NOMO-1 treated with DMSO at 0.1 percent for 48 hours (cell line): ENCODE data around the gene CAPS.
"Not testable (repeated sequence)": the region's sequence is repeated elsewhere in the genome, so short reads cannot be mapped to it uniquely, and the experiment has no call there.

Experiments
- DNase-seq: peaks from one replicate; lab custom pipeline; 2025; ENCODE audit not compliant: unreplicated experiment; lab: John Stamatoyannopoulos, UW

CAPS gene

DNA sequence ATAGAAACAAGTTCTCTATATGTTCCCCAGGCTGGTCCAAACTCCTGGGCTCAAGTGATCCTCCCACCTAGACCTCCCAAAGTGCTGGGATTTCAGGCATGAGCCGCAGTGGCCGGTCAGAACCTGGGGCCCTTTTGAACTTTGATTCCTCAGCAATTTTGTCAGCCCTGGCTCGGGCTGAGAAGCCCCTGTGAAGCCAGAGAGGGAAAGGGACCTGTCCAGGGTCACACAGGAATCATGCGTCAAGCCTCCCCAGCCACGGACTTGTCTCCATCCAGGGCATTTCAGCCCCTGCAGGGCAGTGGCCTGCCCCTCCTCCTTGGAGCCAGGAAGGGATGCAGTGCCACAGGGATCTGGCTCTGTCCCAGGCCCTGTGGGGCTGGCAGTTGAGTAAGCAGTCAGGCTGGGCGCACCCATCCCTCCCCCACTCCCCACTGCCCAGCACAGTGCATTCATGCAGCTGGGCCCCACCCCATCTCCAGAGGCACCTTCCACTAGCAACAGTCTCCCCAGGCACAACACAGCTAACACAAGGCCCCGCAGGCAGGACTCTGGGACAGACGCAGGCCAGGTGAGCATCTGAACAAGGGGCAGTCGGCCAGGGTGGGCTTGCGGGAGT is at the start of gene CAPS:
TSS of gene CAPS (plus strand) at position 516 of the 619 bp plus-strand sequence. CDS start 153 bp downstream, outside the sequence.
- DNase-seq, result no peak

DNA sequence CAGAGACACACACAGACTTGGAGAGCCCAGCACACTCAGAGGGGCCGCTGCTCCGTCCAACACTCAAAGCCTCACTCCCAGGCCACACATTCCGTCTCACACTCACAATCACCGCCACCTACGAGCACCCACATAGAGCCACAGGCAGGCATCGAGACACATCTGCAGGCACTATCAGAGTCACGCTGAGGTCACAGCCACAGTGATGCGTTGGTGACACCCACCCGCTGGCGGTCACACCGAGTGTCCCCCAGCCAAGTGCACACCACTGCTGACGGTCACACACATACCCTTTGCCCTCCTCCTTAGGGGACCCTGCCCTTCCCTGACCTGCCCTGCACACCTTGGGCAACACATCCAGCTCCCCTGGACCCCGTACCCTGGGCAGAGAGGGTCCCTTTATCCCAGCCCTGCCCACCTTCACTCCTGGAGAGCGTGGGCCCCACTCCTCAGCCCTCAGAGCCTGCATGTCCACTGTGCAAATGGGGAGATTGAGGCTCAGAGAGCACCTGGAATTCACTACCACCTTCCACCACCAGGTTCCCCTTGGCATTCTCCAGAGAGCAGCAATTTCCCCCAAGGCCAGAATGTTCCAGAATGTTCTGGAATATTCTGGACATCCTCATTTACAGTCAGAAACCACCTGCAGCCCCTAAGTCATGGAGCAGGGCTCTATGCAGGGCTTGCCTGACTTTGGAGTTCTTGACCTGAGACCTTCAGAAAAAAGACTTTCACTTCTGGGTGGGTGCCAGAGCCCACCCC is 49.1 kb upstream of the CAPS start:
- no peak for DNase-seq

DNA sequence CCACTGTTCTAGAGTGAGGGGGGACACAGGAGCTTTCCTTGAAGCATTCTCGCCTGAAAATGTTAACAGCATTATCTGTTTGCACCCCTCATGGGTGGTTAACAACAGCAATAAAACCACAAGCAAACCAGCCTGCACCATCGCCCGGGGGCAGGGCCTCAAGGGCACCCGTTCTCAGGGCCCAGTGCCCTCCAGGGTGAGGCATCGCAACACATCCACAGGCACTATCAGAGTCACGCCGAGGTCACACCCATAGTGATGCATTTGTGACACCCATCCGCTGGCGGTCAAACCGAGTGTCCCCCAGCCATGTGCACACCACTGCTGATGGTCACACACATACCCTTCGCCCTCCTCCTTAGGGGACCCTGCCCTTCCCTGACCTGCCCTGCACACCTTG is 48.3 kb upstream of the CAPS start:
- DNase-seq, result no peak

DNA sequence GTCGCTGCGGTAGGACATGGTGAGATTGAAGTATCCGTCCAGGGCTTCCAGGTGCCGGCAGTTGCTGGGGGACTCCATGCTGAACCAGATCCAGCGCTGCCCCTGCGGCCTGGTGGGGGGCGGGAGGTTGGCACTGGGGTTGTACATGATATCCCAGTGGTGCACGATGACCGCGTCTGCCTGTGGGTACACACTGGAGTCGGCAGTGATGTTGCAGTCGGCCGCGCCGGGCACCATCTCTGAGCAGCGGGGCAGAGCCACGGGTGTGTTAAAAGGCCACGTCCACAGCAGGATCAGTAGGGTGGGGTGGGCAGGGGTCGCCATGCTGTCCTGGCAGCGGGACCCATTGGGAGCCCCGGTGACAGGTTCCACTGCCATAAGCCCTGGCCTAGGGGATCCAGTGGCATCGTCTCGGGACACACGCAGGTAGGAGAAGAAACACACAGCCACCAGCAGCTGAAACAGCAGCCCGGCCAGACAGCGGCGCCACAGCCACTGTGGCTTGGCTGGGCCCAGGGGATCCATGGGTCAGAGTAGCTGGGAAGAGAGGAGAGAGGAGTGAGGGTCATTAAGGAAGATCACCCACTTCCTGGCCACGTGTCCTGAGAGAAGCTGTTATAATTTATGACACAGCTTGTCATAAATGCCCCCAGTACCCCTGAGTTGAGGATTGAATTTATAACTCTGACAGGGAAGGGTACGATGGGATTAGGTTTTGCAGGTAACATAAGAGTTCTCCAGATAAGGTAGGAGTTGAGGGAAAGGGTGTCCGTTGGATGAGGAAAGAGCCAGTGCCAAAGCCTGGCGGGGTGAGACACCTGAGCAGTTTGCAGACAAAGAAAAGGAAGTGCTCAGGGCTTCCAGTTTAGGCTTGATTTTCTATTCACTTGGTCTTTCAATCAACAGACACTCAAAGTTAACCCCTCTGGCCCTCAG is 46.6 kb upstream of the CAPS start:
- no peak for DNase-seq

DNA sequence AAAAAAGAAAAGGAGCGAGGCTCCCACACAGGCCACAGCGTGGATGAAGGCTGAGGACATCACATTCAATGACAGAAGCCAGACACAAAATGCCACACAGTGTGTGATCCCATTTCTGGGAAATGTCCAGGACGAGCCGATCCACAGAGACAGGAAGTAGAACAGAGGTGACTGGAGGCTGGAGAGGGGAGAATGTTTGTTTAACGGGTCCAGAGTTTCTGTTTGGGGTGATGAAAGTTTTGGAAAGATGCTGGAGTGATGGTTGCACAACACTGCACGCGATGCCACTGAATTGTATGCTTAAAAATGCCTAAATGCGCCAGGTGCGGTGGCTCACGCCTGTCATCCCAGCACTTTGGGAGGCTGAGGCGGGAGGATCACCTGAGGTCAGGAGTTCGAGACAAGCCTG is 43.1 kb upstream of the CAPS start:
- DNase-seq, result no peak

DNA sequence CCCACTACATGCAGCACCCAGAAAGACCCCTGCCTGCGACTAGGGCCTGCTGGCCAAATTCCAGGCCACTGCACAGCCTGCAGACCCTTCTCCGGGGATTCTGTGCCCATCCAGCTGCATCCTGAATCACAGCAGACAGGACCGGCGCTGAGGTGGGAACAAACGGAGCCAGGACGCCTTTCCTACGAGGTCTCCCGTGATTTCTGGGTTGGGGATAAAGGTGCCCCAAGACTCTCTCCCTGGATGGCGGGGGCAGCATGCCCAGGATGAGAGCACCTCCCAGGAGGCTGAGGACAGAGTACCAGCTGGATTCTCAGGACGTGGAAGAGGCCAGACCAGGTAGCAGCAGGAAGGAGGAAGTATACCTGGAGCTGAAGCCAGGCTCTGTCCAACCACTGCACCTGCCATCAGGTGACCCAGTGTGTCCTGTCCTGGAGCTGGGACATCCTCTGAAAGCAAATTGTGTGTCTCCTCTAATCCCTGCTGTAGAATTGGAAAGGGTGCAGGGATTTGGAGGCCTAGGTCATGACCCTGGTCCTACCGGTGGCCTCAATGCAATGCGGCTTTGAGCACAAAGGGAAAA is 40.3 kb upstream of the CAPS start:
- no peak for DNase-seq

DNA sequence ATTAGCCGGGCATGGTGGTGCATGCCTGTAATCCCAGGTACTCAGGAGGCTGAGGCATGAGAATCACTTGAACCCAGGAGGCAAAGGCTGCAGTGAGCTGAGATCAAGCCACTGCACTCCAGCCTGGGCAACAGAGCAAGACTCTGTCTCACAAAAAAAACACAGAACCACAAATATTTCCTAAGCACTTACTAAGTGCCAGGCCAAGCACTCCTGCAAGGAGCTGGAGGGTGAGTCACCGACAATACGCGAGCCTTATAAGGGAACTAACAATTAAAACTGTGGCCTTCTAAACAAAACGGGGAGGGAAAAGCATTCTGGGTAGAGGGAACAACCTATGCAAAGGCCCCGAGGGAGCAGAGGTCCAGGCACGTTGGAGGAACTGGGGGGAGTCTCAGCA is 39.6 kb upstream of the CAPS start:
- peak; percentile 68 for DNase-seq

DNA sequence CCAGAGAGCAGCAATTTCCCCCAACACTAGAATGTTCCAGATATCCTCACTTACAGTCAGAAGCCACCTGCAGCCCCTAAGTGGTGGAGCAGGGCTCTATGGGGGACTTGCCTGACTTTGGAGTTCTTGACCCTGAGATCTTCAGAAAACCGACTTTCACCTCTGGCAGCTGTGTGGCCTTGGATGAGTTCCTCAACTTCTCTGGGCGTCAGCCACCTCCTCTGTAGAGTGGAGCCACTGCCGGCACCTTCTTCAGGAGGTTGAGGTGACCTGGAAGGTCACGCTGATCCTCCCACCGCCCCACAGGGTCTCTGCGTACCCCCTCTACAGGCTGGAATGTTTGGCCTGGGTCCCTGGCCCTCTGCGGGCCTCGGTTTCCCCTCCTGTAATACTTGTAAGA is 36.6 kb upstream of the CAPS start:
- DNase-seq, result no peak

DNA sequence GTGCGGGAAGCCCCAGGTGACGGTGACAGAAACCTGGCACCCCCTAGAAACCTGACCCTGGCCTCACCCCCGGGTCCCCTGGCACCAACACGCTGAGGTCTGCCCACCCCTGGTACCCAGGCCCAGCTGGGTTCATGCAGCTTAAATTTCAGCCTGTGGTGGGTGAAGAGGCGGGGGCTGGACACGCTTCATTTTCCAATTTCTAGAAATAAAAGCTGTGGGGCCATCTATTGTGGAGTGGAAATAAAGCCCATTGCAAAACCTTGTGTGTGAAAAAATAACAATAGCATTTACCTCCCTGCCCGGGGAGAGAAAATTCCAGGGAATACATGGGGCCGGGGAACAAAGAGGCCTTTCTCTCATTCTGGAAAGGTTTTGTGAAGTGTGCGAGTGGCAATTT is 36.2 kb upstream of the CAPS start:
- no peak for DNase-seq

DNA sequence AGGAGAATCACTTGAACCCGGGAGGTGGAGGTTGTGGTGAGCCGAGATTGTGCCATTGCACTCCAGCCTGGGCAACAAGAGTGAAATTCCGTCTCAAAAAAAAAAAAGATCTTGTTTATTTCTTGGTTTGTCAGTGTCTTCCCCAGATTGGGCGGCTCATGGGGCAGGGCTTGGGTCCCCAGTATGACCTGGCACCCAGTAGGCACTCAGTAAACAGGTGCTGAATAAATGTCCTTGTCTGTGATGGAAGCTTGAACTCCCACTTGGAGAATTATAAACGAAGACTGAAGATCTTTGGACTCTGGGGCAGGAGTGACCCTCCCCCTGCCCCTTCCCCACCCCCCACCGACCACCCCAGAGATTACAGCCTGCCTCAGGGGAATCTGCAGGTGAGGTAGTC is 33.9 kb upstream of the CAPS start:
- DNase-seq, result no peak

DNA sequence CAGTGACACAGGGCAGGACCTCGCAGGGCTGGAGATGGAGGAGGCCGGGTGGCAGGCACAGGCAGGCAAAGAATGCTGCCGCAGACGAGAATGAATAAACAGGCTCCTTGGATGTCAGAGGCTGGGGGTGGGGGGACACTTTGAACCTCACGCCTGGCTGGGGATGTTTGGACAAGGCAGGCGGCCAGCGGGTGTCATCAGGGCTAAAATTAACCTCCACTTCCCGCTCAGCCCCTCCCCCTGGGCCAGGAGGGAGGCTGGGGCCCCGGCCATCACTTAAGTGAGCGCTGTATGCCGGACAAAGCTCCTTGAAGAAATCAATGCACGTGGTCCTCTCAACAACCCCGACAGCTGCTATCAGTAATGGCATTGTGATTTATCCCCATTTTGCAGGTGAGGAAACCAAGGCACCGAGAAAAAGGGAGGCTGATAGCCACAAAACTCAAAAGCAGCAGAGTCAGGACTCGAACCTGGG is 33.4 kb upstream of the CAPS start:
- no peak for DNase-seq

DNA sequence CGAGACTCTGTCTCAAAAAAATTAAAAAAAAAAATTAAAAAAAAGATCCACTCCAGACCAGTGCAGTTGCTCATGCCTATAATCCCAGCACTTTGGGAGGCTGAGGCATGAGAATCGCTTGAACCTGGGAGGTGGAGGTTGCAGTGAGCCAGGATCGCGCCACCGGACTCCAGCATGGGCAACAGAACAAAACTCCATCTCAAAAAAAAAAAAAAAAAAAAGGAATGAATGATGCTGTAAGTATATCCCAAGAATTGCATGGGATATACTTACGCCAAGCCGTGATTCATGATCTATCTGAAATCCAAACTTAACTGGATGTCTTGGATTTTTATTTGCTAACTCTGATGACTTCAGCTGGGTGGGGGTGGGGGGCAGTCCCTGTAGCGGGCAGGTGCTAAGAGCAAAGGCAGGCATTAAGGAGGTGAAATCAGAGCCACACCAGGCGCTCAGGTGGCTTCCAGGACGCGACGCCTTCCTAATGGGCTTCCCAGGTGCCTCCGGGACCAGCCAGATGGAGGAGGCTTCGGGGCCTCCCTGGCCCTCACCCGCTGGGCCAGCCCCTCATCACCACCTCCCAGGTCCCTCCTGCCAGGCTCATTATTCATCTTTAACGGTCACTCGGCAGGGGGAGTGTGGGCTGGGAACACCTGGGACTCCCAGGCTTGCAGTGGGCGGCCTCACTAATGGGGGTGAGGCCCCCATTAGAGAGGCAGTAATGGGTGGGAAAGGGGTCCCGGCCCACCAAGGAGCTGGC is 32.3 kb upstream of the CAPS start:
- DNase-seq, result no peak

DNA sequence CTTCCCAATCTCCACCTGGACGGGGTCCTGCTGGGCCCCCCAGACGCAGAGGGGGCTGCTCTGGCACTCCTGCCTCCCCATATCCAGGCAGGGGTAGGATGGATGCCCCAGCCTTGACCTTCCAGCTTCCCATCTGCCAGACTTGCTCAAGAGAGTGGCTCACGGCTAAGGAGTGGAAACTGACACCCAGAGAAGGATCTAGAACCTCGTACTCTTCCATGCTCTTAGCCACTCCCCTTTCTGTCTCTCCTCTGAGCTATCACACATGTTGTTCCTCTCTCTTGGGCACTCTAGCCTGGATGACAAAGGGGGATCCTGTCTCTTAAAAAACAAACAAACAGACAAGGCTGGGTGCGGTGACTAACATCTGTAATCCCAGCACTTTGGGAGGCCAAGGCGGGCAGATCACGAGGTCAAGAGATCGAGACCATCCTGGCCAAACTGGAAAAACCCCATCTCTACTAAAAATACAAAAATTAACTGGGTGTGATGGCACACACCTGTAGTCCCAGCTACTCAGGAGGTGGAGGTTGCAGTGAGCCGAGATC is 31.6 kb upstream of the CAPS start:
- no peak for DNase-seq

DNA sequence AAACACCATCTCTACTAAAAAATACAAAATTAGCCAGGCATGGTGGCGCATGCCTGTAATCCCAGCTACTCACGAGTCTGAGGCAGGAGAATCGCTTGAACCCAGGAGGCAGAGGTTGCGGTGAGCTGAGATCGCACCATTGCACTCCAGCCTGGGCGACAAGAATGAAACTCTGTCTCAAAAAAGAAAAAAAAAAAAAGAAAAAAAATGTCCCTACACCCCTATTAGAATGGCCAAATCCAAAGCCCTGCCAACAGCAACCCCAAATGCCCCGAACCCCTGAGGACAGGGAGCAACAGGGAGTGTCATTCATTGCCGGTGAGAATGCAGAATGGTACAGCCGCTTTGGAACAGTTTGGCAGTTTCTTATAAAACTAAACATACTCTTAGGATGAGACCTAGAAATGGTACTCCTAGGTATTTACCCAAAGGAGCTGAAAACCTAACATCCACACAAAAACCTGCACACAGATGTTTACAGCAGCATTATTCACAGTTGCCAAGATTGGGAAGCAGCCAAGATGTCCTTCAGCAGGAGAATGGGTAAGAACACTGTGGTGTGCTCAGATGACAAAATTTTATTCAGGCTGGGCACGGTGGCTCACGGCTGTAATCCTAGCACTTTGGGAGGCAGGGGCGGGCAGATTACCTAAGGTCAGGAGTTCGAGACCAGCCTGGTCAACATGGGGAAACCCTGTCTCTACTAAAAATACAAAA is 30.7 kb upstream of the CAPS start:
- DNase-seq, result not testable (repeated sequence)

DNA sequence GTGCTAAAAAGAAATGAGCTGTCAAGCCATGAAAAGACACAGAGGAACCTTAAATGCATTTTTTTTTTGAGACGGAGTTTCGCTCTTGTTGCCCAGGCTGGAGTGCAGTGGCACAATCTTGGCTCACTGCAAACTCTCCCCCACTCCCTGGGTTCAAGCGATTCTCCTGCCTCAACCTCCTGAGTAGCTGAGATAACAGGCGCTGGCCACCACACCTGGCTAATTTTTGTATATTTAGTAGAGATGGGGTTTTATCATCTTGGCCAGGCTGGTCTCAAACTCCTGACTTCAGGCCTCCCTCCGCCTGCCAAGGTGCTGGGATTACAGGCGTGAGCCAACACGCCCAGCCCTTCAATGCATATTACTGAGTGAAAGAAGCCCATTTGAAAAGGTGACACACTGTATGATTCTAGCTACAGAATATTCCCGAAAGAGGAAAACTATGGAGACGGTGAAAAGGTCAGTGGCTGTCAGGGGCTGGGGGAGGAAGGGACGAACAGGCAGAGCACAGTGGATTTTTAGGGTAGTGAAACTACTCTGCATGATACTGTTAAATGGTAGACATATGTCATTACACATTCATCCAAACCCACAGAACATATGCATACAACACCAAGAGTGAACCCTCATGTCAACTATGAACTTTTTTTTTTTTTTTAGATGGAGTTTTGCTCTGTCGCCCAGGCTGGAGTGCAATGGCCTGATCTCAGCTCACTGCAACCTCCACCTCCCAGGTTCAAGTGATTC is 29.8 kb upstream of the CAPS start:
- peak; percentile 76 for DNase-seq

DNA sequence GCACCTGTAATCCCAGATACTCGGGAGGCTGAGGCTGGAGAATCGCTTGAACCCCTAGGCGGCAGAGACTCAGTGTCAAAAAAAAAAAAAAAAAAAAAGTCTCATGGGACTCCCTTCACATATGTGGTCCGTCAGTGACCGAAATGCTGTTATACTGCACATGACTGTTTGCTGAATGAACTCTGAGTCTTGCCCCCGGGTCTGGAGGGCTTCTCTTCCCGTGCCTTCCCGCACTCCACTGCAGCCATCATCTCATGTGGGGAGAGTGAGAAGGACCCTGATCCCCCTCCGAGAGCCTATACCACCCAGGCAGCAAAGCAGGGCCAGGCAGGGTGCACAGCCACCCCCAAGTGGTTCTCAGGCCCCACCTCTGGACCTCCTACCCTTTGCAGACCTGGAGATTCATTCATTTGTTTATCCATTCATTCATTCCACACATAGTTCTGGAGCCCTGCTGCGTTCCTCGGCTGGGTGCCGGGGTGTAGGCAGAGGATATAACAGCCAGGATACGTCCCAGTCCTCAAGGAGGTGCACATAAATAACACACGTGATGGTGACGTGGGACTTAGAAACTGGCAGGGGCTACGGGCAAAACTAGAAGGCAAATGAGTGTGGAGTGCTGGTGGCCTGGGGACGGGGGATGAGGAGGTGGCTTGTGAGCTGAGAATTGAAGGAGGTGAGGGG is 24.6 kb upstream of the CAPS start:
- DNase-seq, result no peak

DNA sequence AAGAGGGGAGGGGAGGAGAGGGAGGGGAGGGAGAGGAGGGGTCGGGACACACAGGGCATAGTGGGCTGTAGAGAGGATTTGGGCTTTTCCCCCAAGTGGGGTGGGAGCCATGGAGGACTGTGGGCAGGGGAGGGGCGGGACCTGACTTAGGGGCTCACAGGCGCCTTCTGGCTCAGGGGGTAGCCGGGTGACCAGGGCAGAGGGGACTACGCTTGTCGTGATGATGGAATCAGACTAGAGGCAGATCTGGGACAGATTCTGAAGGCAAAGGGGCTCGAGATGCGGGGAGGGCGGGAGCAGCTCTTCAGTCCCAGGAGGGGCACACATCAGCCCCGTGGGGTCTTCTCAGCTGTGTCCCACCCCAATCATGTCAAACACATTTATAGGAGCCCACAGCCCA is 24.0 kb upstream of the CAPS start:
- no peak for DNase-seq

DNA sequence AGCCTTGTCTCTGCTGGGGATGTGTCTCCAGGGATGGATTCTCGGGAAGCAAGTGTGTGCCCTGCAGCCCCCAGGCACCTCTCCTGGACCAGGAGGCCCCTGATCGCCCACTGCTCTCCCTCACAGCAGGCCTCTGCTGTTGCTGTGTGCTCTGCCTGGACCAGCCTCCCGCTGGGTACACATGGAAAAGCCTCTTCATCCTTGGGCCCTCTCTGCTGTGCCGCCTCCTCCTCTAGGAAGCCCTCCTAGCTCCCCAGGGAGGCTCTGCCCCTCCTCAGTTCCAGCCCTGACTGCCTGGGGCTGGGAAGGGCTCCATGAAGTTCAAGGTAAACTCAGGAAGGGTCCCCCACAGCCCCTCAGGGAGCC is 22.5 kb upstream of the CAPS start:
- no peak for DNase-seq
